ENCODE results near the gene EXOC3. TPM values are rescaled to one million over a fixed set of nuclear protein-coding genes. Genes with fewer than 3 reads are reported as not detected.
"Not testable (repeated sequence)": the region's sequence is repeated elsewhere in the genome, so short reads cannot be mapped to it uniquely, and the experiment has no call there.

The EXOC3 gene
- total and polyA plus RNA-seq, 4 donors: 34.8 to 61.0 (median 51.9) TPM

DNA sequence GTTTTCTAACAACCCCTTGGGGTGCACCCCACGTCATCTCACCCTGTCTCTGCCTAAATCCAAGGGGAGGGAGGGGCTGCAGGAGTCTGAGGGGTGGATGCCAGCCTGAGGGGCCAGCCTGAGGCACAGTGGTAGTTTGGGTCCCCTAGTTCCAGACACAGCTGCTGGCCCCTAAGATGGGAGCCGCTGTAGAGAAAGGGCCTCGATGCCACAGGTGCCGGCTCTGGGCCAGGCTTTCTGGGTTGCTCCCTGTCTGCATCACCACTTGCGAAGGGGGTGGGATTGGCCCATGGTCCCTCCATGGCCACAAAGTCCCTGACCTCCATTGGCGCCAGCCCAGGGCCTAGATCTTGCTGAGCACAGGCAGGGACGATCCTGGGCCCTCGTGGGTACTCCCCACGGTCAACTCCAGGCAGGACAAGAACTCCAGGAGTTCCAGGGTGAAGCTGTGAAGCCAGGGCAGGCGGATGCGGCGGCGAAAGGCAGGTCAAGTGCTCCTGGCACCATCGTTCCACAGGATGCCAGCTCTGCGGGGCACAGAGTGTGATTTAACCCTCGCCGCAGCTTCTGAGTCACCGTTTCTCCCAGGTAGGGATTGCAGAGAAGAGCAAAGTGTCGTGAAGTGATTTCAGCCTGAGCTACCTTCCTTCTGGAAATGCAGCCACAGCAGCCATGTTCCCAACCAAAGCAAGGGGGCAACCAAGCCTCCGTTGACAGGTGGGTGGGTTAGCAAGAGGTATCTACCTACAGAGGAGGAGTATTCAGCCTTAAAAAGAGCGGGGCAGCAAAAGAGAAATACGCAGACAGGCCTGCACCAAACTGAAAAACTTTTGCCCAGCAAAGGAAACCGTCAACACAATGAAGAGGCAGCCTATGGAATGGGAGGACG is 41.6 kb upstream of the EXOC3 start:
- Histone ChIP-seq H3K27ac (ENCODE audit: low read depth in 1 of 2, low read length in 1 of 2) (peak overlapping the region in 1 of 2 donors; percentile 52), H3K9me3 (ENCODE audit: control insufficient read depth in 4 of 4, insufficient read depth in 3 of 4, low read length in 3 of 4) (no peaks in the 10 kb centered on the region), H3K9ac (ENCODE audit: insufficient read depth in 1 of 2, low read length in 2 of 2) (no peak overlapping the region), H3K36me3 (ENCODE audit: control insufficient read depth in 4 of 4, insufficient read depth in 4 of 4, low read length in 4 of 4) (no peaks in the 10 kb centered on the region), H3K4me1 (ENCODE audit: control insufficient read depth in 5 of 5, insufficient read depth in 5 of 5, low read length in 5 of 5) (peaks cover 0 to 19% (median 10%) of the 10 kb centered on the region in 5 donors), H3K4me3 (no peak overlapping the region), H3K27me3 (ENCODE audit: control insufficient read depth in 3 of 3, insufficient read depth in 3 of 3, low read length in 2 of 3) (no peaks in the 10 kb centered on the region)
- TF ChIP-seq, protein P1, sequence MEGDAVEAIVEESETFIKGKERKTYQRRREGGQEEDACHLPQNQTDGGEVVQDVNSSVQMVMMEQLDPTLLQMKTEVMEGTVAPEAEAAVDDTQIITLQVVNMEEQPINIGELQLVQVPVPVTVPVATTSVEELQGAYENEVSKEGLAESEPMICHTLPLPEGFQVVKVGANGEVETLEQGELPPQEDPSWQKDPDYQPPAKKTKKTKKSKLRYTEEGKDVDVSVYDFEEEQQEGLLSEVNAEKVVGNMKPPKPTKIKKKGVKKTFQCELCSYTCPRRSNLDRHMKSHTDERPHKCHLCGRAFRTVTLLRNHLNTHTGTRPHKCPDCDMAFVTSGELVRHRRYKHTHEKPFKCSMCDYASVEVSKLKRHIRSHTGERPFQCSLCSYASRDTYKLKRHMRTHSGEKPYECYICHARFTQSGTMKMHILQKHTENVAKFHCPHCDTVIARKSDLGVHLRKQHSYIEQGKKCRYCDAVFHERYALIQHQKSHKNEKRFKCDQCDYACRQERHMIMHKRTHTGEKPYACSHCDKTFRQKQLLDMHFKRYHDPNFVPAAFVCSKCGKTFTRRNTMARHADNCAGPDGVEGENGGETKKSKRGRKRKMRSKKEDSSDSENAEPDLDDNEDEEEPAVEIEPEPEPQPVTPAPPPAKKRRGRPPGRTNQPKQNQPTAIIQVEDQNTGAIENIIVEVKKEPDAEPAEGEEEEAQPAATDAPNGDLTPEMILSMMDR (IDR thresholded peaks at IDR 0.05; ENCODE audit: control extremely low read depth, extremely low read depth): no peak
- no peak for DNase-seq
- no peak for ATAC-seq (ENCODE audit: insufficient read depth, low FRiP score)
- 92 to 95% methylated on average over 24 of the region's 24 CpGs for WGBS, 2 donors

DNA sequence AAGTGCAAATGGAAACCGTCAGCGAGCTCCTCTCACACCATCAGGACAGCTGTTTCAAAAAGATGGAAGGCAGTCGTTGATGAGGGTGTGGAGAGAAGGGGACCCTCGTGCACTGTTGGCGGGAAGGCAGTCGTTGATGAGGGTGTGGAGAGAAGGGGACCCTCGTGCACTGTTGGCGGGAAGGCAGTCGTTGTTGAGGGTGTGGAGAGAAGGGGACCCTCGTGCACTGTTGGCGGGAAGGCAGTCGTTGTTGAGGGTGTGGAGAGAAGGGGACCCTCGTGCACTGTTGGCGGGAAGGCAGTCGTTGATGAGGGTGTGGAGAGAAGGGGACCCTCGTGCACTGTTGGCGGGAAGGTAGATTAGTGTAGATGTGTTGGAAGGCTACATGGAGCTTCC is 40.8 kb upstream of the EXOC3 start:
- DNase-seq; H3K9ac ChIP-seq (ENCODE audit: insufficient read depth in 1 of 2, low read length in 2 of 2); H3K4me3 ChIP-seq; H3K27me3 ChIP-seq (ENCODE audit: control insufficient read depth in 3 of 3, insufficient read depth in 3 of 3, low read length in 2 of 3); H3K9me3 ChIP-seq (ENCODE audit: control insufficient read depth in 4 of 4, insufficient read depth in 3 of 4, low read length in 3 of 4); H3K36me3 ChIP-seq (ENCODE audit: control insufficient read depth in 4 of 4, insufficient read depth in 4 of 4, low read length in 4 of 4); H3K27ac ChIP-seq (ENCODE audit: low read depth in 1 of 2, low read length in 1 of 2); ATAC-seq (ENCODE audit: insufficient read depth, low FRiP score): not testable (repeated sequence)
- 91 to 95% methylated on average over 17 of the region's 17 CpGs for WGBS, 2 donors
- peaks cover 0 to 19% (median 10%) of the 10 kb centered on the region in 5 donors for H3K4me1 ChIP-seq (ENCODE audit: control insufficient read depth in 5 of 5, insufficient read depth in 5 of 5, low read length in 5 of 5)

DNA sequence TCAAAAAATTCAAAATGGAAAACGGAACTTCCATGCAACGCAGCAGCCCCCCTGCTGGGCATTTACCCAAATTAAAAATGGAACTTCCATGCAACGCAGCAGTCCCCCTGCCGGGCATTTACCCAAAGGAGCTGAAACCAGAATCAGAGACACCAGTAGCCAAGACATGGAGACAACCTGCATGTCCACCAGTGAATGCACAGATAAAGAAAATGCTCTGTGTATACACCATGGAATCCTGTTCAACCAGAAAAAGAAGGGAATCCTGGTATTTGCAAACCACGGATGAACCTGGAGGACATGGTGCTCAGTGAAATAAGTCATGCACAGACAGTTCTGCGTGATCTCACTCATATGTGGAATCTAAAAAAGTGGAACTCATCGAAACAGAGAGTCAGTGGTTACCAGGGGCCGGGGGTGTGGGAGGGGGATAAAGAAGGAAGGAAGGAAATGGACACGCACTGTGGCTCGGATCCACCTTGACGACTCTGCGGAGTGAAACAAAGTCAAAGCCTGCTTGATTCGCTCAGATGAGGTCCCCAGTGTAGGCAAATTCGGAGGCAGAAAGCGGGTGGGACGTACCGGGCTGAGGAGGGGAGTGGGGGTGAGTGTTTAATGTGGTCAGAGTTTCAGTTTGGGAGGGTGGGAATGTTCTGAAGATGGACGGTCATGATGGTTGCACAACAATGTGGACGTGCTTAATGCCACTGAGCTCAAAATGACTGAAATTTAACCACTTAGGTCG is 40.2 kb upstream of the EXOC3 start:
- DNase-seq: no peak

More for the DNA sequence above, 40.2 kb upstream of the EXOC3 start:
- Histone ChIP-seq H3K36me3 (ENCODE audit: control insufficient read depth in 4 of 4, insufficient read depth in 4 of 4, low read length in 4 of 4) (no peaks in the 10 kb centered on the region), H3K27me3 (ENCODE audit: control insufficient read depth in 3 of 3, insufficient read depth in 3 of 3, low read length in 2 of 3) (no peaks in the 10 kb centered on the region), H3K4me1 (ENCODE audit: control insufficient read depth in 5 of 5, insufficient read depth in 5 of 5, low read length in 5 of 5) (peaks cover 0 to 19% (median 10%) of the 10 kb centered on the region in 5 donors), H3K4me3 (no peak overlapping the region), H3K9ac (ENCODE audit: insufficient read depth in 1 of 2, low read length in 2 of 2) (no peak overlapping the region), H3K27ac (ENCODE audit: low read depth in 1 of 2, low read length in 1 of 2) (no peak overlapping the region), H3K9me3 (ENCODE audit: control insufficient read depth in 4 of 4, insufficient read depth in 3 of 4, low read length in 3 of 4) (no peaks in the 10 kb centered on the region)
- 54 to 69% methylated on average over 20 of the region's 20 CpGs for WGBS, 2 donors
- no peak for ATAC-seq (ENCODE audit: insufficient read depth, low FRiP score)
- TF ChIP-seq, protein P1 (IDR thresholded peaks at IDR 0.05; ENCODE audit: control extremely low read depth, extremely low read depth): no peak

Measured in lung (tissue), 12 donors.